OCI-LY1 (cell line): ENCODE results near the gene THAP9.
A peak's percentile ranks its signal among the peaks of the same experiment; 100 is the strongest.

Experiments
- EZH2 ChIP-seq: fragments of 200-600 bp; sonication (generic), shearing (Covaris generic); IDR thresholded peaks from 2 replicates; pipeline ENCODE4 v1.8.0; 2017; ENCODE audit warnings: borderline replicate concordance, mixed run types, mild to moderate bottlenecking, antibody characterized with exemption, low read length, moderate library complexity, mixed read lengths
- TF ChIP-seq, protein P1 (sequence below): fragments of 200-600 bp; sonication (generic), shearing (Covaris generic); IDR thresholded peaks from 2 replicates; pipeline ENCODE4 v1.5.1; 2017; ENCODE audit warnings: mild to moderate bottlenecking, antibody characterized with exemption, low read length, moderate library complexity, mixed read lengths

DNA sequence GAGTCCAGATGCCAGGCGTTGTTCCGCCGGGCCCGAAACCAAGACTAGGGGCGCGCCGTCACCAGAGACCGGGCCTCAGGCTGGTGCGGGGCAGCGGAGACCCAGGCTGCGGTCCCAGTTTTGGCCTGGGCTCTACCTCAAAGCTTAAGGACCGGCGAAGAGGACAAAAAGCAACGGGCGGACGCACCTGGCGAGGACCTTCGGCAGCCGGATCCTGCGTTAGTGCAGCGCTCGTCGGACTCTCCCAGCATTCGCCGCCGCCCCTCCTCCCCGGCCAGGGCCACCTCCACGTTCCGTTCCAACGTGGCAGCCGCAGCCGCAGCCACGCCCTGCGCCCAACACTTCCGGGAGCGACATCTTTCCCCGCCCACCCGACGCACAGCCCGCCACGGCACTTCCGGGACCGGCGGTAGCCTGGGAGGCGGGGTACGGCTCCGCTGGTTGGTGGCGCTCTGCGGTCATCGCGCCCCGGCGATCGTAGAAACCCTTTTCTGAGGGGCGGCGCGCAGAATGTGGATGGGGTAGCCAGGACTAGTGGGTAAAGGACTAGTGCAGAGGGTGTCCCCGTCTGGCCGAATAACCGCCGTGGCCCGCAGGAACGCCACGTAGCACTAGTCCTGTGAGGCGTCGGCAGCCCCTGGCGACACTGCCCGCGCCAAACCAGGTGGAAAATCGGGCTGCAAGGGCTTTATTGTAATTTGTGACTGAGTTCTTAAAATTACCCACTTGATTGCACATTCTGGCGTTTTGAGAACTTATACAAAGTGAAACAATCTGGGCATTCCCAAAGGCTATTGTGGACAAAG is 9.4 kb upstream of the THAP9 start, which contains the start of gene SEC31A:
- TF ChIP-seq, protein P1, sequence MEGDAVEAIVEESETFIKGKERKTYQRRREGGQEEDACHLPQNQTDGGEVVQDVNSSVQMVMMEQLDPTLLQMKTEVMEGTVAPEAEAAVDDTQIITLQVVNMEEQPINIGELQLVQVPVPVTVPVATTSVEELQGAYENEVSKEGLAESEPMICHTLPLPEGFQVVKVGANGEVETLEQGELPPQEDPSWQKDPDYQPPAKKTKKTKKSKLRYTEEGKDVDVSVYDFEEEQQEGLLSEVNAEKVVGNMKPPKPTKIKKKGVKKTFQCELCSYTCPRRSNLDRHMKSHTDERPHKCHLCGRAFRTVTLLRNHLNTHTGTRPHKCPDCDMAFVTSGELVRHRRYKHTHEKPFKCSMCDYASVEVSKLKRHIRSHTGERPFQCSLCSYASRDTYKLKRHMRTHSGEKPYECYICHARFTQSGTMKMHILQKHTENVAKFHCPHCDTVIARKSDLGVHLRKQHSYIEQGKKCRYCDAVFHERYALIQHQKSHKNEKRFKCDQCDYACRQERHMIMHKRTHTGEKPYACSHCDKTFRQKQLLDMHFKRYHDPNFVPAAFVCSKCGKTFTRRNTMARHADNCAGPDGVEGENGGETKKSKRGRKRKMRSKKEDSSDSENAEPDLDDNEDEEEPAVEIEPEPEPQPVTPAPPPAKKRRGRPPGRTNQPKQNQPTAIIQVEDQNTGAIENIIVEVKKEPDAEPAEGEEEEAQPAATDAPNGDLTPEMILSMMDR: peak; percentile 29; the same call in 1 of the 2 replicates
- no peak for TF ChIP-seq EZH2
